ENCODE results near the gene LGI4.
"Not testable (repeated sequence)": the region's sequence is repeated elsewhere in the genome, so short reads cannot be mapped to it uniquely, and the experiment has no call there.

Gene LGI4

GRCh38 chr19:35105411-35106290 lies 29.2 kb downstream of the LGI4 start:
- no peak for DNase-seq (ENCODE audit: low read depth in 2 of 2)

DNA sequence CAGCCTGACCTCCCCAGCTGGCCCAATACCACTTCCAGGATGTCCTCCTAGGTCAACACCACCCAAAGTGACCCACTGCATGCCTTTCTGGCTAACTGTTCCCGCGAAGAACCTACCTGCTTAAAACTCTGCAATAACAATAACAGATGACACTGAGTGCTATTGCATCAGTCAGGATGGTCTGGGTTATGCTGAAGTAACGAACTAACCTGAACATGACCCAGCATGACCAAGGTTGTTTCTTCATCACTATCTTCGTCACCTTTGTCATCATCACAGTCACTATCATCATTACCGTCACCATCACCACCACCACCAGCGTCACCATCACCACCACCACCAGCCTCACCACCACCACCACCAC lies 29.8 kb downstream of the LGI4 start:
- DNase-seq (ENCODE audit: low read depth in 2 of 2): no peak

DNA sequence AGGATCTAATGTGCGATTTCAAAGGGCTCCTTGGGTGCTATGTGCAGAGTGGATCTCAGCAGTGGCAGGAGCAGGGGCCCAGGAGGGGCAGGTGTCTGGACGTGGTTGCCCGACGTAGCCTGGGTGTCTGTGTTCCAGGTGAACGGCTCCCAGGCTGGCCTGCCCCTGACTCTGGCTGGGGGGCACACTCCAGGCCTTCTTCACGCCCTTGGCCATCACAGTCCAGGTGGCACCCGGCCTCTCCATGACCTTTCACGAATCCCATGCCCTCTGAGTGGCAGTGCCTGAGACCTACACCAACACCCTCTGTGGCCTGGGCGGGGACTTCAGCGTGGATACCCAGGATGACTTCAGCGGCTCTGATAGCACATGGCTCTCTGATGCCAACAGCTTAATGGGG lies 30.5 kb downstream of the LGI4 start:
- no peak for DNase-seq (ENCODE audit: low read depth in 2 of 2)

- not testable (repeated sequence) for DNase-seq (ENCODE audit: low read depth in 2 of 2)
Observed at GRCh38 chr19:35103614-35104013, 31.2 kb downstream of the LGI4 start.

DNA sequence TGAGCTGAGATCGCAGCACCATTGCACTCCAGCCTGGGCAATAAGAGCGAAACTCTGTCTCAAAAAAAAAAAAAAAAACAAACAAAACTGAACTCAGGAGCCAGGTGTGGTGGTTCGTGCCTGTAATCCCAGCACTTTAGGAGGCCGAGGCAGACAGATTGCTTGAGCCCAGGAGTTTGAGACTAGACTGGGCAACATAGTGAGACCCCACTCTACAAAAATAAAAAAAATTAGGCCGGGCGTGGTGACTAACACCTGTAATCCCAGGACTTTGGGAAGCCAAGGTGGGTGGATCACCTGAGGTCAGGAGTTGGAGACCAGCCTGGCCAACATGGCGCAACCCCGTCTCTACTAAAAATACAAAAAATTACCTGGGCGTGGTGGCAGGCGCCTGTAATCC lies 32.9 kb downstream of the LGI4 start:
- not testable (repeated sequence) for DNase-seq (ENCODE audit: low read depth in 2 of 2)

GRCh38 chr19:35100588-35101533 lies 34.0 kb downstream of the LGI4 start:
- DNase-seq (ENCODE audit: low read depth in 2 of 2): no peak

DNA sequence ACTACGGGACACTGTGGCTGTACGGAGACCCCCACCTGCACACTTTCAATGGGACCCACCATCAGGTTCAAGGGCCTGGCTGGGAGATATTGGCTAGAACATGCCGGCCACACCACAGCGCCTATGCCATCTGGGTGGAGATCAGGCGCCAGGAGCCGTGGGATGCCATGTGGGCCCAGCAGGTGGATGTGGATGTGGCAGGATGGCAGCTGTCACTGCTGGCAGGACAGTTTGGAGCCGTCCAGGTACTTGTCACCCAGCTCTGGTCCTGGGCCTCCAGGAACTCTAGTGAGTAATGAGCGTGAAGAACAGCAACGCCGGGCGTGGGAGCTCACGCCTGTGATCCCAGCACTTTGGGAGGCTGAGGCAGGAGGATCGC lies 35.0 kb downstream of the LGI4 start:
- DNase-seq (ENCODE audit: low read depth in 2 of 2): no peak

DNA sequence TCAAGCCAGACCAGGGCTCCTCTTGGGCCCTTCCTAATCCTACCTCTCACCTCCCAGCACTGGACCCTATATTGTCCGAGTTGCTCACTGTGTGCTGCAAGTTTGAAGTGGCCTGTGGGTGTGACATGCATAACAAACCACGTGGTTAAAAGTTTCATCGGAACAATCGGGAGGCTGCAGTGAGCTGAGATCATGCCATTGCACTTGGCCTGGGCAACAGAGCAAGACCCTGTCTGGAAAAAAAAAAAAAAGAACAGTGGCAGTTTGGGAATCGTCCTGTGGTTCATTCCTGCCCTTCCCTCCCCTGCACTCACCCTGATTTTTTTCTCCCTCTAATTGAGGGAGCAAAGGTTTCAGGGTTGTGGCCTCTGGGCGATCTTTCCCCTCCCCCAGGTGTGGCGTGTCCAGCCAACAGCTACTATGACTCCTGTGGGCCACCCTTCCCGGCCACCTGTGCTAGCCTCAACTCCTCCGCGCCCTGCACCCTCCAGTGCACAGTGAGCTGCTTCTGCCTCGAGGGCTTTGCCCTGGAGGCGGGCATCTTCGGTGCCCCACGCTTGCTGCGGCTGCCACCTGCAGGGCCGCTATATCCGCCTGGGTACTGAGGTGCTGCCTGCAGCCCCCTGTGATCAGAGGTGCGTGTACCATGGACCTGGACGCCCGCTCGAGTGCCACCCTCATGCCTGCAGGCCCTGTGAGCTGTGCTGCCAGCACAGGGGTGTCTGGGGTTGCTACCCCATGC lies 35.5 kb downstream of the LGI4 start:
- no peak for DNase-seq (ENCODE audit: low read depth in 2 of 2)

GRCh38 chr19:35098413-35099049 lies 36.3 kb downstream of the LGI4 start:
- DNase-seq (ENCODE audit: low read depth in 2 of 2): no peak

- no peak for DNase-seq (ENCODE audit: low read depth in 2 of 2)
Observed at GRCh38 chr19:35095667-35096368, 39.0 kb downstream of the LGI4 start.

DNA sequence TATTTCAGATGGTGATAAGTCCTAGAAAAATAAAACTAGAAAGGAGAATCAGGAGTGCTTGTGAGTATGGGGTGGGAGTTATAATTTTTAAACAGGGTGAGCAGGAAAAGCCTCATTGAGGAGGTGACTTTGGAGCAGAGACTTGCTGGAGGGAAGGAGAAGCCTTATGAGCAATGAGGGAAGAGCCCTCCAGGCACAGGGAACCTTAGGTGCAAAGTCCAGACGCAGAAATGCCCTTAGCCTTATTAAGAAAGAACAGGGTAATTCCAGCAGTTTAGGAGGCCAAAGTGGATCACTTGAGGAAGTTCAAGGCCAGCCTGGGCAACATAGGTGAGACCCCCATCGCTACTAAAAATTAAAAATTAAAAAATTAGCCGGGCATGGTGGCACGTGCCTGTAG lies 40.2 kb downstream of the LGI4 start:
- DNase-seq (ENCODE audit: low read depth in 2 of 2): no peak

DNA sequence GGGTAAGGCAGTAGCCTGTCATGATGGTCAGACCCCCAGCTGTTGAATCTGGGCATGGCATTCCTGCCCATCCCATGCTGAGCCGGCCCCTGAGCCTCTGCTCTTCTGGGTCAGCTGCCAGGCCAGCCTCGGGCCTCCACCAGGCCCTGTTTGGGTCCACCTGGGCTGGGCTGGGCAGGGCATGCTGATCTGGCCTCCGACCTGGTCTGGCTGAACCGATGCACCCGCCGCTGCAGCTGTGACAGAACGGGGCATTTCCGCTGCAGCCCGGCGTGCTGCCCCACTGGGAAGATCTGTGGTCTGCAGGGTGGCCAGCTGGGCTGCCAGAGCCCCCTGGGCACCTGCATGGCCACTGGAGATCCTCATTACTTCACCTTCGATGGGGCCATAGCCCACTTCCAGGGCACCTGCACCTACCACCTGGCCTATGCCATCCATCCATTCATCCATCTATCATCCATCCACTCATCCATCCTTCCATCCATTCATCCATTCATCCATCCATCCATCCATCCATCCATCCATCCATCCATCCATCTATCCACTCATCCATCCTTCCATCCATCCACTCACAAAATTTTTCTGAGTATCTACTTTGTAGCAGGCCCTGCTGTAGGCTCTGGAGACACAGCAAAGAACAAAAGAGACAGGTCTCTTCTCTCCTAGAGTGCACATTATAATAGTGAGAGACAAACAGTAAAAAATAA lies 40.8 kb downstream of the LGI4 start:
- DNase-seq (ENCODE audit: low read depth in 2 of 2): no peak

DNA sequence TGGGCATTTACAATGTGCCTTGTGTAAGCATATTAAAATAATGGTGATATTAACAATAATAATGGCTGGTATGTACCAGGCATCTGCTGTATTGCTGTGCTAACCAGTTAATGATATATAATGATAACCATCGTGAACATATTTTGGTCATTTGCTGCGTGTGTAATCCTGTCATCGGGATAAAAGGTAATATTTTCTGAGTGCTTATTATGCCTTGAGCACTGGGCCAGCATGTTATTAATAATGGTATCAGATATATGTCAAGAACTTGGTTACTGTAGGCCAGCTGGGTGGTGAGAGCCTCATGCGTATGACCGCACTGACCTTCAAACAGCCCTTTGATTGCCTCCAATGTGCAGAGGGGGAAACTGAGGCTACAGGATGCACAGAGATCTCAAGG lies 41.4 kb downstream of the LGI4 start:
- no peak for DNase-seq (ENCODE audit: low read depth in 2 of 2)

DNA sequence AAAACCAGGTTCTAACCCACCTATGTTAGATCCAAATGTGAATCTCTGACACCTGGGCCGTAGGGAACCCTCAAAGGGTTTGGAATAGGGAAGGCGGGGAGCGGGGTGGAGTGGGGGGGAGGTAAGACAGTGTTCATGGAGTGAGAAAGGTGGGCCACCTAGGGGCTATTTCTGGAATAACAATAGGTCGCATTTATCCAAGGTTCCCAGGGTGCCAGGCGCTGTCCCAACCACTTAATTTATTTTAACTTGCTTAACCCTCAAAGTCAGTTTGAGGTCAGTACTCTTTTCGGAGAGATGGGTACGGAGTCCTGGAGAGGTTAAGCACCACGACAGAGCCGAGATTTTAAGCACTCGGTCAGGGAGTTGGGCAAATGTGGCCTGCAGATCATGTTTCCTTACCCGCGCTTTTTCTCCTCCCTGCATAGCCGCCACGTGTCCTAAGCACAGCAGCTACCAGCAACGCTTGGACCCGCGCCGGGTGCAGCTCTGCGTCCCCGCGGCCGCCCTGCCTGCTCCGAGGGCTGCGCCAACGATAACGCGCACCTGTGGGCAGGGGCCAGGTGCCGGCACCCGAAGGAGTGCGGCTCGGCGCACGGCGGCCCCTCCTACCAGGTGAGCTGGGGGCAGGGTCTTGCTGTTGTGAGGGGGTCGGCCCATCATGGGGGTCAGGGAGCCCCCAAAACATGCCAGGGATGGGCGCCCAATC lies 44.2 kb downstream of the LGI4 start:
- DNase-seq (ENCODE audit: low read depth in 2 of 2): no peak

GRCh38 chr19:35090160-35090505 lies 44.7 kb downstream of the LGI4 start:
- DNase-seq (ENCODE audit: low read depth in 2 of 2): no peak

GRCh38 chr19:35089554-35089953 lies 45.3 kb downstream of the LGI4 start:
- DNase-seq (ENCODE audit: low read depth in 2 of 2): no peak

DNA sequence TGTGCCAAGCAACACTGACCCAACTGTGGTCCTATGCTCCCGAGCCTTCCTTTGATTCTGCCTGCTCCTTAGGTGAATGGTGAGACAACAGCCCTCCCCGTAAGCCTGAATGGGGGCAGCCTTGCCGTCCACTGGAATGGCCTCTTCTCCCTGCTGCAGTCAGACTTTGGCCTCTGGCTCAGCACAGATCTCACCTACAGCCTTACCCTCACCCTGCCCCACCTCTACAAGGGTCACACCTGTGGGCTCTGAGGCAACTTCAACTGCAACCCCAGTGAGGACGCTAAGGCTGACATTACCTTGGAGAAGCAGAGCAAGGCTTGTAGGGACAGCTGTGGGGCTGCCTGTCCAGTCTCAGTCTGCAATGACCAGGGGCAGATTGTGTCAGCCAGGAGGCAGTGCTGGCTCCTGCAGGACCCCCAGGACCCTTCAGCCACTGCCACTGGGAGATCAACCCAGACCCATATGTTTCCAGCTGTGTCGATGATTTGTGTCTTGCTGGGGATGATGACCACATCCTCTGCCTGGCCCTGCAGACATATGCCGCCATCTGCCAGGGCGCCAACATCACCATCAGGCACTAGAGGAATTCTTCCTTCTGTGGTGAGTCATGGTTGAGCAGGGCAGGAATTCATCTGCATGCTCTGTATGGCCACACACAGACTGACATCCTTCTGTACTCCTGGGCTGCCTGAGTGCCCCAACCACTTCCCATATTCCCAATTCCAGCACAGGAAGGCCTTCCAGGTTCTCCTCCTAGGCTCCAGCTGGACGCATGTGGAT lies 46.5 kb downstream of the LGI4 start:
- DNase-seq (ENCODE audit: low read depth in 2 of 2): no peak

DNA sequence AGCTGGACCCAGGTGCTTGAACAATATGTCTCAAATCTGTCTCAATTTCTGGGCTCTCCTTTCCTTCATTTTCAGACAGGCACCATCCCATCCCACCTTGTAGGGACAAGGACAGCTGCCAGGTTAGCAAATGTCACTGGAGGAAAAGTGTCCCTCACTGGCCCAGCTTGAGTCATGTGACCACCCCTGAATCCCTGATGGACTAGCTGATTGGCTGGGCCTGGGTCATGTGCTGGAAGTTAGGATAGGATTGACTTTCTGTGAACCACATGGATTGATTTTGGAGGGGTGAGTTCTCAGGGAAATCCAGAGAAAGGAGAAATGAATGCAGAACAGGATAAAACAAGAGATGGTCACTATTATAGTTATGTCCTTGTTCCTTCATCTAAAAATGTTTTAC lies 47.5 kb downstream of the LGI4 start:
- DNase-seq (ENCODE audit: low read depth in 2 of 2): no peak

- DNase-seq (ENCODE audit: low read depth in 2 of 2): no peak
Observed at GRCh38 chr19:35086455-35086854, 48.4 kb downstream of the LGI4 start.
